ENCODE data around the gene SLFN13.

SLFN13 gene

GRCh38 chr17:35453171-35453570 lies 4.6 kb upstream of the SLFN13 start:
- TF ChIP-seq CTCF (conservative IDR thresholded peaks at IDR 0.05) (no peak), ZFX (IDR thresholded peaks at IDR 0.05) (no peak)
- no peak overlapping the region for H3K27ac ChIP-seq

DNA sequence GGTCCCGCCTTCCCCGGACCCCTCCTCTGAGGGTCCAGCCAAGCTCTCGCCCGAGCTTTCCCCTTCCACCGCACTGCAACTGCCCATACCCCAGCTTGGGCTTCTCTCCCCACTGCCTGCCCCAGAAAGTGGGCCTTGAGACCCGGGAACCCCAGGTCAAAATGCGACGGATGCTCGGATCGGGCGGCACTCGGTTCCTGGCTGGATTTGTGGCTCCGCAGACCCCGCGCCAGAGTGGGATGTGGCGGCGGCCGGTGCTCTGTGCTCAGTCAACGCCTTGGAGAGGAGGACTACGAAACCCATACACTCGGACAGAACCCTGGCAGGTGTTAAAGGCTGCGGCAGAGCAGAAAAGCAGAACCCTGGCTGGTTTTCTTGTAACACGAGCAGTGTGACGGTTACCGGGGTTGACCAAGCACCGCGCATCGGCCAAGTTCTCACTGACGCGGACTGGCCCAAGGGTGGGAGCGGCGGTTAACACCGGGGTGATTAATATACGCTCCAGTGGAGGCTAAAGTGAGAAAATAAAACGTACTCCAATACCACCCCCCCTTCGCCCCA lies 885 bp upstream of the SLFN13 start:
- no peak overlapping the region for H3K27ac ChIP-seq
- TF ChIP-seq ZFX (IDR thresholded peaks at IDR 0.05) (no peak), CTCF (conservative IDR thresholded peaks at IDR 0.05) (no peak)

DNA sequence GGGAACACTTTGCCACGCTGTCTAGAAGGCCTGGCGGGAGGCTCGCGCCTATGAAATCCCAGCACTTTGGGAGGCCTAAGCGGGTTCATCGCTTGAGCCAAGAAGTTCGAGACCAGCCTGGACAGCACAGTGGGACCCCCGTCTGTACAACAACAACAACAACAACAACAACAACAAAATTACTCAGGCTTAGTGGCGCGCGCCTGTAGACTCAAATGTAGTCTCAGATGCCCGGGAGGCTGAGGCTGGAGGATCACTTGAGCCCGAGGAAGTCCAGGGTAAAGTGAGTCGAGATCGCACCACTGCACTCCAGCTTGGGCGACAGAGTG lies 297 bp upstream of the SLFN13 start:
- H3K27ac ChIP-seq: no peak overlapping the region
- TF ChIP-seq CTCF (conservative IDR thresholded peaks at IDR 0.05): no peak
- TF ChIP-seq ZFX (IDR thresholded peaks at IDR 0.05): no peak

- H3K27ac ChIP-seq: no peak overlapping the region
- no peak for TF ChIP-seq CTCF (conservative IDR thresholded peaks at IDR 0.05)
- TF ChIP-seq ZFX (IDR thresholded peaks at IDR 0.05): no peak
Measured at GRCh38 chr17:35447499-35447898, 1.1 kb downstream of the SLFN13 start.

DNA sequence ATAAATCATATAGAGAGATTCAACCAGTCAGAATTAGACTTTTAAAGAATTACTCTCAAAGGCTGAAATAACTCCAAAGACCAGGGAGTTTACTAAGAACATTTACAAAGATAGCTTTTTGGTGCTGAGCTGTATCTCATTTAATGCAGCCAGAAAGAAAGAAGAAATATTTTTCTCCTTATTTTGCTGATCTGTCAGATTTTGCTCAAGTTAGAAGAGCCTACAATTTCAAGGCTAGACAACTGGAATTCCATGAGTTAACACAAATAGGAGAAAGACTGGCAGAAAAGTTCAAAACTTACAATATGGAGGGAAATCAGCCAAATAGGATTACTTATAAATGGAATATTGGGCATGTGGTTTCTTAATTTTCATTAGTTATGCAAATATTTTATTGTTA lies 10.1 kb downstream of the SLFN13 start:
- TF ChIP-seq CTCF (conservative IDR thresholded peaks at IDR 0.05) (no peak), ZFX (IDR thresholded peaks at IDR 0.05) (no peak)
- no peak overlapping the region for H3K27ac ChIP-seq

DNA sequence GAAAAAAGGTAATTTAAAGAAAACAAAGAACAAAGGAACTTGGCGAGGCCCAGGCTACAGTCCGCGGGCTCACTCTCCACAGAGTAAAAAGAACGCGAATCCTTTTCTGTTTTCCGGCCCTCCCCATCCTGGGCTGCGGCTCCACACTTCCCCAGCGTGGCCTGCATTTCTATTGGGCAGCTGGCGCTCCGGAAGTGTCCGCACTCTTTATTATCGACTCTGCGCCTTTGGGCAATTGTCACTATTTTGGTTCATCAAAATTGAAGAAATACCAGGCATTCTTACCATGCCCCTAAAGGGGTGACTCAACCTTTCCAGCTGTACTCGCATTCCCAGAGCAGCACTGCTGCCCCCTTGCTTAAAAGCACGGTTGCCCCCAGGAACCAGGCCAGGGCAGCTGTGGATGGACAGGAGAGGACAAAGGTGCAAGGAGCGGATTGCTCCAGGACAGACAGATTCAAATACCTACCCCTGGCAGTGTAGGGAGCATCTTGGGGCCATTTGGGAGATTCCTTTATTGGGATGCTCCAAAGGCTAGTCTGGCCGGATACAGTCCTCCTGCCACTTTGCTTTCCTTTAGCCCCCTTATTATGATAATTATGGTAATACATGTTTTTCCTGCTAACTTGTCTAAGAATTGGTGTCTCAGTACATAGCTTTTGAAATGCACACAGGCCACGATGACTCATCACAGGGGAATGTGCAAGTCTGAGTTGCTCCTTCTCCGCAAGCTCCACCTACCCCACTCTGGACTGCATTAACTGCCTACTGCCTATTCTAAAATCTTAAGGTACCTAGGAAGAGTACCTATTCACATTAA lies 15.3 kb downstream of the SLFN13 start:
- H3K27ac ChIP-seq: no peak overlapping the region
- TF ChIP-seq CTCF (conservative IDR thresholded peaks at IDR 0.05) (no peak), ZFX (IDR thresholded peaks at IDR 0.05) (no peak)

DNA sequence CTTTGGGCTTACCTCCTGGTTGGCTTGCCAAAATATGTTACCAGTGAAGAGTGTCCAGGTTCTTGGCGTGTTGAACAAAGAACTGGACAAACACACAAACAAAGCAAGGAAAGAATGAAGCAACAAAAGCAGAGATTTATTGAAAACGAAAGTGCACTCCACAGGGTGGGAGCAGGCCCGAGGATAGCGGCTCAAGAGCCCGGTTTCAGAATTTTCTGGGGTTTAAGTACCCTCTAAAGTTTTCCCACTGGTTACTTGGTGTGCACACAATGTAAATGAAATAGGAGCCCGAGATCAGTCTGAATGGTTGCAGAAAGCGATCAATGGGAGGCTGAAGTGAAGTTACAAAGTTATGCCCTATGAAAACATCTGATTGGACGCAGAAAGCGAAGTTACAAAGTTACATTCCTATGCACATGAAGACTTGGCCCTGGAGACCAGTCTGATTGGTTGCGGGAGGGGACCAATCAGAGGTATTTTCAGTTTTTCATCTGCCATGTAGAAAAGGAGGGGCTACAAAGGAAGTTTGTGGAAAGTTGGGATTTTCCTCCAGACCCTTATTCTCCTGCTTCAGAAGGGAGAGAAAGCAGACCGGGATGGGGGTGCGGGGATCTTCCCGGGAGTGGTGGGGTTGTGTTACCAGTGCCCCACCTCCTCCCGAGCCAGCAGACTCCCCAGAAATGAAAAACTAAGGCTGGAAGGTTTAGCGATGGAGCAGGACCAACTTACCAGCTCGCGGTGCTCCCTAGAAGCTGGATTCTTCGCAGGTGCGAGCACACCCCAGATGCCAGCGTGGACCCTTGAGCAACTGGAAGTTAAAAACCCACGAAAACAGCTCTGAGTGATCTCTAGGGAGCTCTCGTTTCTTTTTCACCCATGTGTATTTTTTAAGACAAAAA lies 16.1 kb downstream of the SLFN13 start, which contains the start of gene SLFN12:
Gene SLFN12 (minus strand): TSS at position 325 of the 899 bp plus-strand sequence. CDS start 9,472 bp downstream, outside the sequence.
- TF ChIP-seq ZFX (IDR thresholded peaks at IDR 0.05) (no peak), CTCF (conservative IDR thresholded peaks at IDR 0.05) (no peak)
- no peak within 1 kb of the TSS for H3K27ac ChIP-seq
